Measurements from ENCODE around the gene KCNIP1.

GRCh38 chr5:170504616-170505266, 921 bp downstream of the KCNIP1 start:
- TF ChIP-seq CTCF (IDR thresholded peaks at IDR 0.05): no peak
- TF ChIP-seq POLR2A (IDR thresholded peaks at IDR 0.05): no peak
- no peak for TF ChIP-seq POLR2AphosphoS5 (IDR thresholded peaks at IDR 0.05)
